GM12864 (cell line): Measurements from ENCODE around the gene MLH1.
"Not testable (repeated sequence)": the region's sequence is repeated elsewhere in the genome, so short reads cannot be mapped to it uniquely, and the experiment has no call there.

ENCODE experiments used
- DNase-seq: peaks from one replicate; pipeline ENCODE4 v3.0.0-alpha.2; 2011; ENCODE audit warnings: low read depth
- H3K4me3 ChIP-seq: 2 replicates; pipeline ENCODE4 v1.5.1; 2011; ENCODE audit warnings: mild to moderate bottlenecking, low read depth, low read length, control low read depth
- TF ChIP-seq, protein P1 (sequence below): IDR thresholded peaks from 2 replicates; pipeline ENCODE4 v1.5.1; 2011; ENCODE audit warnings: low read depth, mild to moderate bottlenecking, moderate library complexity, low read length, control low read depth, inconsistent platforms; ENCODE audit errors: missing control alignments

The MLH1 gene

DNA sequence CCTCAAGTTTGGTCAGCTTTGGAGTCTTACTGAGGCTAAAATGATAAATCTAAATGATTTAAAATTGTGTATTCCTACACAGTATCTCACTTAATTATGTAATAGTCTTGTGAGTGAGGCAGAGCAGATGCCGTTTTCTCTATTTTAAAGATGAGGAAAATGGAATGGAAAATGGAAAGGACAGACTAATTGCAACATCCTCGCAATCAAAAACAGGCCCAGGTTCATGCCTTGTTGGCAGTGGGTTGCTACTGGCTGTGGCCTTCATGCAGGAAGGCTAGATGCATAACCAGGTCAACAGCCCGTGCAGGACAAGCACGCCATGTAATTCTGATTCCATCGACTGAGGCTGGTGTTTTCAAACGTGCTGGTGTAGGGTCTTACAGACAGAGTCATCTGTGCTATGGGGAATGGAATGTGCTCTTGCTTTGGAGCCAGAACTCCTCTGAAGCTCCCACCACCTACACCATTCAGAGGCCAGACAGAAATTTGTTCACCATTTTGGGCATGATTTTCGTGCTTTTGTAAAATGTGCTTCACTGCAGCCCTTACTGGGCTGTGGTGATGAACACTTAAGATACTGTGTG is 37.9 kb downstream of the MLH1 start:
- DNase-seq: no peak
- H3K4me3 ChIP-seq: no peak overlapping the region
- TF ChIP-seq, protein P1, sequence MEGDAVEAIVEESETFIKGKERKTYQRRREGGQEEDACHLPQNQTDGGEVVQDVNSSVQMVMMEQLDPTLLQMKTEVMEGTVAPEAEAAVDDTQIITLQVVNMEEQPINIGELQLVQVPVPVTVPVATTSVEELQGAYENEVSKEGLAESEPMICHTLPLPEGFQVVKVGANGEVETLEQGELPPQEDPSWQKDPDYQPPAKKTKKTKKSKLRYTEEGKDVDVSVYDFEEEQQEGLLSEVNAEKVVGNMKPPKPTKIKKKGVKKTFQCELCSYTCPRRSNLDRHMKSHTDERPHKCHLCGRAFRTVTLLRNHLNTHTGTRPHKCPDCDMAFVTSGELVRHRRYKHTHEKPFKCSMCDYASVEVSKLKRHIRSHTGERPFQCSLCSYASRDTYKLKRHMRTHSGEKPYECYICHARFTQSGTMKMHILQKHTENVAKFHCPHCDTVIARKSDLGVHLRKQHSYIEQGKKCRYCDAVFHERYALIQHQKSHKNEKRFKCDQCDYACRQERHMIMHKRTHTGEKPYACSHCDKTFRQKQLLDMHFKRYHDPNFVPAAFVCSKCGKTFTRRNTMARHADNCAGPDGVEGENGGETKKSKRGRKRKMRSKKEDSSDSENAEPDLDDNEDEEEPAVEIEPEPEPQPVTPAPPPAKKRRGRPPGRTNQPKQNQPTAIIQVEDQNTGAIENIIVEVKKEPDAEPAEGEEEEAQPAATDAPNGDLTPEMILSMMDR: no peak

DNA sequence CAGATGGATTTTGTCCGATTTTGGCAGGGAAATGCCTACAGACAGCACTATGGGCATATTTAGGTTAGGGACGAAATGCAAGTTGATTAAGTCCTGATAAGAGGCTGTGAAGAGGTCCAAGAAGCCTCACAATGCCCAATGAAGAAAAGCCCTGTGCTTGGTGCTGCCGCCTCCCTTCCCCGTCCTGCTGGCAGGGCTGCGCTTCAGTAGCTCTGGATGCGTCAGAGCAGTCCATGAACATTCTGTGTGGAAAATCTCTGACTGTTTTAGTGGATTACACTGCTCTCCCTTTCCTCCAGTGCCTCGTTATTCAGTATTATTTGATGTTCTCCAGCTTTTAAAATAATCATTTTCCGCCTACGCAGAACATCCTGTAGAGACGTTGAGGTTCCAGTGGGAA is 39.6 kb downstream of the MLH1 start:
- DNase-seq: no peak
- H3K4me3 ChIP-seq: no peak overlapping the region
- TF ChIP-seq, protein P1: no peak

DNA sequence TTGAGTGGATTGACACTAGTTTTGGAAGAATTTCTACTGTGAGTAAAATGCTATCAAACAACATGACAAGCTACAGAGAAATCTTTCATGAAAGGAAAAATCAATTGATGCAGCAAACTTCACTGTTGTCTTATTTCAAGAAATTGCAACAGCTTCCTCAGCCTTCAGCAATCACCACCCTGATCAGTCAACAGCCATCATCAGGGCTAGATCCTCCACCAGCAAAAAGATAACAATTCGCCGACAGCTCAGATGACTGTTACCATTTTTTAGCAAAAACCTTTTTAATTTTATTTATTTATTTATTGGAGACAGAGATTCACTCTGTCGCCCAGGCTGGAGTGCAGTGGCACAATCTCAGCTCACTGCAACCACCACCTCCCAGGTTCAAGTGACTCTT is 44.0 kb downstream of the MLH1 start:
- H3K4me3 ChIP-seq: no peak overlapping the region
- TF ChIP-seq, protein P1: no peak
- no peak for DNase-seq

DNA sequence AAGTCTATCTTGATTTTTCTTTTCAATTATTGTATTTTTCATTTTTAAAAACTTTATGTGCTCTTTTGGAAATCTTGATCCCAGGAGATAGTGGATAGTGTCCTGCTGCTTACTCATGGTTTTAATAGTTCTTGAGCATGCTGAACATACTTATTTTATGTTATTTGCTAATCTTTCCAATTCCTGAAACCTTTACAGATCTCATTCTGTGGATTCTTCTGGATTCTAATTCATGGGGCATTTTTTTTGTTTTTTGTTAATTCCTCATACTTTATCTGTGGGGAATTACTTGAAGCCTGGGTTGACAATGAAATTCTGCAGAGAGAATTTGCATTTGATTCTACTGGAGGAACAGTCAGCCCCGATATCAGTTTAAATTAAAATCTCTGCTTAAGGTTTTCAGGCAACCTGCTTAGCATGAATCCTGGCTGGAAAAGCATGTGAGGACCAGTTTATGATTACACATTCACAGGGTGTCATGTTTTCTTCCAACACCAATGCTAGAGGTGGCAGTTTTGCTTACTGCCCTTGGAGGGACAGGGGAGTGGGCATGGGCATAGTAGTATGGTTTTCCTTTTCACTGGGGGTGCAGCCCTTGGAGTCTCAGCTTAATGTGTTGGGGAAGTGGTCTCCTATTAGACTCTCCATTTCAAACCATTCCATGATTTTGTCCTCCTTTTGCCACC is 46.0 kb downstream of the MLH1 start:
- TF ChIP-seq, protein P1: no peak
- no peak for DNase-seq
- H3K4me3 ChIP-seq: no peak overlapping the region

DNA sequence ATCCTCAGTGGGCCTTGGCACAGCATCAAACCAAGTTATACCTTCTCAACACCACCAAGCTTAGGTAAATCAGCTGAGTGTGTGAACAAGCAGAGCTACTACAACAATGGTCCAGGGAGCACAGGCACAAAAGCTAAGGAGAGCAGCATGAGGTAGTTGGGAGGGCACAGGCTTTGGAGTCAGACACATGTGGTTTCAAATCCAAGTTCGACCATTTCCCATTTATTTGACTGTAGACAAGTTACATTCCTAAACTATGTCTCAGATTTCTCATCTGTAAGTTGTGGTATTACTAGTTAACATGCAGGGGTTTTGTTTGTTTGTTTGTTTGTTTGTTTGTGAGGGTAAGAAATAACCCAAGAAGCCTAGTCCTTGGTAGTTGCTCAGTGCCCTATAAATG is 46.9 kb downstream of the MLH1 start:
- no peak for DNase-seq
- H3K4me3 ChIP-seq: no peak overlapping the region
- TF ChIP-seq, protein P1: no peak

DNA sequence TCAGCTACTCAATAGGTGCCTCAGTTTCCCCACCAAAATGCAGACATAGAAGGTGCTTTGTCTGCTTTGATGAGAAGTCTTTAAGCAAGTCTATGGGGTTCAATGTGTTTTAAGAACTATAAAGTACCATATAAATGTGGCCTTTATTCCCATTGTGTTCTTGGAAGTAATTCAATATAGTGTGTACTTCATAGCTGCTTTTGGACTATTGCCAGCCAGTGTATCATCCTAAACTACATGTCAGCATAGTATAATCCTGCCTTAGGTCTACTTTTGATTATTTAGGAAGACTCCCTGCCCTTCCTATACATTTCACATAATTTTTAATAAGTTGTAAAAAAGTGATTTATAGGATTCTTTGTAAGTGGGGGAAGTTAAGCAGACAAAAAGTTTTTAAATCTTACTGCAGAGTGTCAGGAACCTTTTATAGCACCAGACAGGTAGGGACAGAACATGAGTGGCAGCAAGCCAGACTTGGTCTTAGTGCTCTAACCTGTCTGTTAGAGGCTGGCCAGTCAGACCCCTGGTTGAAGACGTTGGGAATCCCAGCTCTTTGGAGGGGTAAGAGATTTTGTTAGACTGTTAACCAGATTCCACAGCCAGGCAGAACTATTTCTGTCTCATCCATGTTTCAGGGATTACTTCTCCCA is 48.4 kb downstream of the MLH1 start:
- TF ChIP-seq, protein P1: no peak
- no peak for DNase-seq
- H3K4me3 ChIP-seq: no peak overlapping the region

DNA sequence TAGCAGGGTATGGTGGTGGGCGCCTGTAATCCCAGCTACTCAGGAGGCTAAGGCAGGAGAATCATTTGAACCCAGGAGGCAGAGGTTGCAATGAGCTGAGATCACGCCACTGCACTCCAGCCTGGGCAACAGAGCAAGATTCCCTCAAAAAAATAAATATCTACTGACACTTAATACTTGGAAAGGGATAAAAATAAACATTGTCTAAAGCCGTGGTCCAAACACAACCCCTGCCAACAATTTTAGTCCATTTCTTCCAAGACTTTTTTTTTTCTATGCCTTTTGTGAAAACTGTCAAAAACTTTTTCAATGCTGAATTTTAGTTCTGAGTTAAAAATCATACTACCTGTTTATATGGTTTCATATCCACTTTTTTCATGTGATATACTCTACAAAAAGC is 49.4 kb downstream of the MLH1 start:
- not testable (repeated sequence) for H3K4me3 ChIP-seq, DNase-seq
